PC-3 (cell line): Measurements from ENCODE around the gene CHID1.

Source experiments
- CTCF ChIP-seq: fragments of 300-600 bp; sonication (generic); conservative IDR thresholded peaks from 2 replicates; pipeline ENCODE4 v1.5.1; 2017; ENCODE audit warnings: antibody characterized with exemption, low read depth, mild to moderate bottlenecking, low read length
- EZH2 ChIP-seq: fragments of 300-600 bp; sonication (generic); IDR thresholded peaks from one replicate; pipeline ENCODE4 v1.6.1; 2017; ENCODE audit warnings: antibody characterized with exemption, mild to moderate bottlenecking, low read length; ENCODE audit not compliant: unreplicated experiment
- EZH2phosphoT487 ChIP-seq: fragments of 300-600 bp; sonication (generic); IDR thresholded peaks from 2 replicates; pipeline ENCODE4 v1.6.1; 2018; ENCODE audit warnings: mild to moderate bottlenecking, antibody characterized with exemption, low read length, borderline replicate concordance

DNA sequence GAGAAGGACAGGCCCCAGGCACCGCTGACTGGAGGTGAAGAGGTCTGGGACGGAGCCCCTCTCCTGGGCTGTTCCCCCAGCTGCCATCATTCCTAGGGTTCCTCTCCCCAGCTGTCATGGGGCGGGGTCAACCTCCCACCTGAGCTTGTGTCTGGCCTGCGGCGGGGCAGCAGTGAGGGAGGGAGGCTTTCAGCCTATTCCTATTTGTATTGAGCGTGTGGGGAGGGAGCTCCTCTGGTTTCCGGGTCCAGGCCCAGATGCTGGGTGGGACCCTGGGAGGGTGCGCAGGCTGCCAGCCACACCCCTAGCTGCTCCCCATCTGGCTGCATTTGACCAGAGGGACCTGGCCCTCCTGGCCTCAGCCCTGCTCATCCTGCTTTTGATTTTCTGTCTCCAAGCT, 54.2 kb downstream of the CHID1 start:
- TF ChIP-seq CTCF (no peak), EZH2phosphoT487 (no peak), EZH2 (no peak)
